Measurements from ENCODE around the gene RALB.

RALB gene

GRCh38 chr2:120243211-120243610 is 9.4 kb upstream of the RALB start:
- no peak for TF ChIP-seq TAF1 (IDR thresholded peaks at IDR 0.05; ENCODE audit: low read depth)
- TF ChIP-seq NFIC (IDR thresholded peaks at IDR 0.05), result no peak
- no peak for TF ChIP-seq REST (IDR thresholded peaks at IDR 0.05; ENCODE audit: low read depth)
- no peak for TF ChIP-seq EP300 (IDR thresholded peaks at IDR 0.05; ENCODE audit: borderline replicate concordance)
- TF ChIP-seq TEAD4 (IDR thresholded peaks at IDR 0.05), result no peak
- TF ChIP-seq YY1 (IDR thresholded peaks at IDR 0.05; ENCODE audit: low read depth), result no peak

- no peak for TF ChIP-seq REST (IDR thresholded peaks at IDR 0.05; ENCODE audit: low read depth)
- no peak for TF ChIP-seq YY1 (IDR thresholded peaks at IDR 0.05; ENCODE audit: low read depth)
- no peak for TF ChIP-seq TCF12 (IDR thresholded peaks at IDR 0.05; ENCODE audit: low read depth)
- TF ChIP-seq CEBPB (IDR thresholded peaks at IDR 0.05), result no peak
- TF ChIP-seq NFIC (IDR thresholded peaks at IDR 0.05), result no peak
- TF ChIP-seq ZBTB7A (IDR thresholded peaks at IDR 0.05; ENCODE audit: low read depth), result no peak
- no peak for TF ChIP-seq MAX (IDR thresholded peaks at IDR 0.05)
- no peak for TF ChIP-seq RAD21 (IDR thresholded peaks at IDR 0.05; ENCODE audit: low read depth)
- TF ChIP-seq CREB1 (IDR thresholded peaks at IDR 0.05; ENCODE audit: low read depth), result no peak
Measured at GRCh38 chr2:120243875-120244553, 8.6 kb upstream of the RALB start.

GRCh38 chr2:120244656-120245519 is 7.8 kb upstream of the RALB start:
- TF ChIP-seq EGR1 (IDR thresholded peaks at IDR 0.05) (no peak), CEBPB (IDR thresholded peaks at IDR 0.05) (no peak), NFIC (IDR thresholded peaks at IDR 0.05) (no peak), TCF12 (IDR thresholded peaks at IDR 0.05; ENCODE audit: low read depth) (no peak), USF1 (IDR thresholded peaks at IDR 0.05) (no peak), EP300 (IDR thresholded peaks at IDR 0.05; ENCODE audit: borderline replicate concordance) (no peak), TEAD4 (IDR thresholded peaks at IDR 0.05) (no peak), MAX (IDR thresholded peaks at IDR 0.05) (no peak), FOXM1 (IDR thresholded peaks at IDR 0.05; ENCODE audit: borderline replicate concordance, low read depth) (no peak), TAF1 (IDR thresholded peaks at IDR 0.05; ENCODE audit: low read depth) (no peak), REST (IDR thresholded peaks at IDR 0.05; ENCODE audit: low read depth) (no peak), ZBTB7A (IDR thresholded peaks at IDR 0.05; ENCODE audit: low read depth) (no peak), RAD21 (IDR thresholded peaks at IDR 0.05; ENCODE audit: low read depth) (no peak)

GRCh38 chr2:120245520-120246332 is 6.9 kb upstream of the RALB start:
- TF ChIP-seq NFIC (IDR thresholded peaks at IDR 0.05) (peak; percentile 91), ZBTB7A (IDR thresholded peaks at IDR 0.05; ENCODE audit: low read depth) (peak; percentile 79), TEAD4 (IDR thresholded peaks at IDR 0.05) (peak; percentile 85), REST (IDR thresholded peaks at IDR 0.05; ENCODE audit: low read depth) (no peak), EP300 (IDR thresholded peaks at IDR 0.05; ENCODE audit: borderline replicate concordance) (peak; percentile 94), TCF12 (IDR thresholded peaks at IDR 0.05; ENCODE audit: low read depth) (peak; percentile 99), CREB1 (IDR thresholded peaks at IDR 0.05; ENCODE audit: low read depth) (no peak), YY1 (IDR thresholded peaks at IDR 0.05; ENCODE audit: low read depth) (0 out of 2 replicates have a peak, but pooled peaks have one; percentile 25), EGR1 (IDR thresholded peaks at IDR 0.05) (no peak), RAD21 (IDR thresholded peaks at IDR 0.05; ENCODE audit: low read depth) (no peak), TAF1 (IDR thresholded peaks at IDR 0.05; ENCODE audit: low read depth) (no peak), FOXM1 (IDR thresholded peaks at IDR 0.05; ENCODE audit: borderline replicate concordance, low read depth) (peak; percentile 79), CEBPB (IDR thresholded peaks at IDR 0.05) (peak; percentile 99), MAX (IDR thresholded peaks at IDR 0.05) (peak; percentile 76), USF1 (IDR thresholded peaks at IDR 0.05) (peak; percentile 17; the same call in 1 of the 2 replicates)
